Erythroblast (primary cell): ENCODE measurements around the gene IFNLR1.
A peak's percentile ranks its signal among the peaks of the same experiment; 100 is the strongest.

Experiments used
- DNase-seq, 2 experiments: peaks; one replicate each; lab custom pipeline; 2025; lab: John Stamatoyannopoulos, UW
- GATA1 ChIP-seq: IDR thresholded peaks from 2 replicates; pipeline ENCODE4 v1.6.1; 2011; ENCODE audit warnings: low read depth, mild to moderate bottlenecking, control low read depth, low read length, moderate library complexity
- POLR2A ChIP-seq: IDR thresholded peaks from 2 replicates; pipeline ENCODE4 v1.6.1; 2011; ENCODE audit warnings: mild to moderate bottlenecking, low read length

Gene IFNLR1

GRCh38 chr1:24199291-24199900, 12.3 kb upstream of the IFNLR1 start:
- TF ChIP-seq POLR2A (no peak), GATA1 (no peak)

GRCh38 chr1:24198766-24199165, 11.7 kb upstream of the IFNLR1 start:
- no peak for DNase-seq
- TF ChIP-seq GATA1 (no peak), POLR2A (no peak)

More at GRCh38 chr1:24199291-24199900, 12.3 kb upstream of the IFNLR1 start:
- peak; percentile 69 to 84 for DNase-seq

GRCh38 chr1:24195874-24196273, 8.8 kb upstream of the IFNLR1 start:
- no peak for TF ChIP-seq POLR2A
- TF ChIP-seq GATA1 = no peak
- DNase-seq = no peak

- TF ChIP-seq POLR2A = no peak
- no peak for TF ChIP-seq GATA1
- no peak for DNase-seq
Observed at GRCh38 chr1:24195136-24195535, 8.0 kb upstream of the IFNLR1 start.

GRCh38 chr1:24193046-24193445, 6.0 kb upstream of the IFNLR1 start:
- no peak for DNase-seq
- no peak for TF ChIP-seq GATA1
- TF ChIP-seq POLR2A = no peak

- TF ChIP-seq POLR2A = no peak
- no peak for TF ChIP-seq GATA1
- peak in 1 of 2 experiments; percentile 19 for DNase-seq
Observed at GRCh38 chr1:24191860-24192259, 4.8 kb upstream of the IFNLR1 start.

GRCh38 chr1:24190983-24191461, 3.9 kb upstream of the IFNLR1 start:
- no peak for TF ChIP-seq POLR2A
- TF ChIP-seq GATA1 = no peak
- DNase-seq = no peak

GRCh38 chr1:24189528-24189927, 2.4 kb upstream of the IFNLR1 start:
- TF ChIP-seq GATA1 (no peak), POLR2A (no peak)
- no peak for DNase-seq

GRCh38 chr1:24186711-24186992, 437 bp downstream of the IFNLR1 start:
- no peak for TF ChIP-seq POLR2A
- no peak for TF ChIP-seq GATA1
- no peak for DNase-seq

GRCh38 chr1:24186031-24186710, 918 bp downstream of the IFNLR1 start:
- no peak for DNase-seq
- TF ChIP-seq POLR2A (no peak), GATA1 (no peak)

- no peak for DNase-seq
- TF ChIP-seq GATA1 = no peak
Observed at GRCh38 chr1:24185076-24185475, 2.0 kb downstream of the IFNLR1 start.

GRCh38 chr1:24182061-24182460, 5.0 kb downstream of the IFNLR1 start:
- no peak for DNase-seq

GRCh38 chr1:24181619-24182018, 5.5 kb downstream of the IFNLR1 start:
- DNase-seq = no peak
- TF ChIP-seq GATA1 = no peak
- no peak for TF ChIP-seq POLR2A

More at GRCh38 chr1:24182061-24182460, 5.0 kb downstream of the IFNLR1 start:
- TF ChIP-seq GATA1 = no peak

- DNase-seq = no peak
- TF ChIP-seq GATA1 = no peak
- TF ChIP-seq POLR2A = no peak
Observed at GRCh38 chr1:24180676-24181075, 6.4 kb downstream of the IFNLR1 start.
